Endothelial cell of umbilical vein (primary cell): ENCODE data around the gene JUP. TPM values are rescaled to one million over a fixed set of nuclear protein-coding genes. Genes with fewer than 3 reads are reported as not detected.

Source experiments
- BruUV-seq: library from RNA; stranded (reverse); fragments of 400-500 nt; replicated peaks from 2 replicates; lab custom pipeline; 2021; lab: Mats Ljungman, UMichigan
- CTCF ChIA-PET: fragments of 300-600, 350-600 bp; sonication (Branson Sonifier 250); formaldehyde crosslinking; loops from one replicate; lab custom pipeline; 2021; ENCODE audit warnings: antibody characterized with exemption, inconsistent platforms; lab: Charles Lee
- POLR2A ChIA-PET: fragments of 300-600, 350-600 bp; sonication (Branson Sonifier 250); formaldehyde crosslinking; loops from one replicate; lab custom pipeline; 2021; ENCODE audit warnings: antibody characterized with exemption, inconsistent platforms; lab: Charles Lee
- DNase-seq: peaks from one replicate; pipeline ENCODE4 v3.0.0-alpha.2; 2011; ENCODE audit warnings: low read depth, low spot score
- FAIRE-seq: peaks from 2 replicates; lab custom pipeline; 2011; peaks lifted over from hg19 to GRCh38; lab: Jason Lieb, UNC
- H2AFZ ChIP-seq: 2 replicates; pipeline ENCODE4 v1.6.0; 2012; ENCODE audit warnings: low read depth, low read length, control low read depth, inconsistent platforms
- H3K27ac ChIP-seq: 2 replicates; pipeline ENCODE4 v1.5.1; 2011; ENCODE audit warnings: low read depth, mild to moderate bottlenecking, control low read depth, low read length, moderate library complexity; ENCODE audit not compliant: insufficient read depth
- H3K27me3 ChIP-seq, 2 experiments: 2 replicates each; pipeline versions ENCODE4 v1.6.0 to v1.6.1; 2011; ENCODE audit warnings: low read length in 2 of 2, mixed read lengths in 1 of 2; ENCODE audit not compliant: control insufficient read depth in 2 of 2, insufficient read depth in 2 of 2
- H3K36me3 ChIP-seq, 2 experiments: 2 replicates in 1 of 2; 3 replicates in 1 of 2; pipeline ENCODE4 v1.5.1; 2011; ENCODE audit warnings: low read length in 2 of 2, mild to moderate bottlenecking in 1 of 2, moderate library complexity in 1 of 2; ENCODE audit not compliant: control insufficient read depth in 2 of 2, insufficient read depth in 2 of 2; ENCODE audit errors: extremely low read depth in 1 of 2
- H3K4me1 ChIP-seq: 3 replicates; pipeline ENCODE4 v1.5.1; 2011; ENCODE audit warnings: mild to moderate bottlenecking, low read length; ENCODE audit not compliant: control insufficient read depth, insufficient read depth; ENCODE audit errors: extremely low read depth
- H3K4me2 ChIP-seq: 2 replicates; pipeline ENCODE4 v1.6.1; 2011; ENCODE audit warnings: low read length, control low read depth, mixed read lengths; ENCODE audit not compliant: insufficient read depth
- H3K4me3 ChIP-seq, 3 experiments: fragments of 200-600 bp in 1 of 3; sonication (generic), shearing (Covaris generic) in 1 of 3; replicated peaks in 1 of 3; 2 replicates each; pipeline ENCODE4 v1.5.1; 2011 to 2016; ENCODE audit warnings: control low read depth in 3 of 3, low read length in 3 of 3, mild to moderate bottlenecking in 2 of 3, inconsistent platforms in 1 of 3, low read depth in 1 of 3, moderate library complexity in 1 of 3; ENCODE audit not compliant: insufficient read depth in 1 of 3
- H3K79me2 ChIP-seq: 2 replicates; pipeline ENCODE4 v1.6.0; 2012; ENCODE audit warnings: low read length, inconsistent platforms; ENCODE audit not compliant: control insufficient read depth, insufficient read depth
- H3K9ac ChIP-seq: replicated peaks from 2 replicates; pipeline ENCODE3; 2011; ENCODE audit warnings: low read length, control low read depth; ENCODE audit not compliant: insufficient read depth; ENCODE audit errors: extremely low read depth
- H3K9me1 ChIP-seq: replicated peaks from 3 replicates; pipeline ENCODE4 v1.6.0; 2011; ENCODE audit warnings: mild to moderate bottlenecking, low read length; ENCODE audit not compliant: control insufficient read depth, insufficient read depth; ENCODE audit errors: extremely low read depth
- H3K9me3 ChIP-seq: replicated peaks from 2 replicates; pipeline ENCODE4 v1.5.1; 2012; ENCODE audit warnings: low read length, inconsistent platforms; ENCODE audit not compliant: control insufficient read depth, insufficient read depth
- H4K20me1 ChIP-seq: replicated peaks from 2 replicates; pipeline ENCODE3; 2011; ENCODE audit warnings: mild to moderate bottlenecking, low read length; ENCODE audit not compliant: control insufficient read depth, insufficient read depth; ENCODE audit errors: extremely low read depth
- EZH2 ChIP-seq: IDR thresholded peaks from 2 replicates; pipeline ENCODE4 v1.6.1; 2012; ENCODE audit warnings: borderline replicate concordance, low read depth, mild to moderate bottlenecking, moderate library complexity, low read length, inconsistent platforms; ENCODE audit not compliant: severe bottlenecking
- FOS ChIP-seq: IDR thresholded peaks from 2 replicates; pipeline ENCODE4 v1.6.1; 2011; ENCODE audit warnings: mild to moderate bottlenecking, low read length, moderate library complexity, borderline replicate concordance; ENCODE audit not compliant: insufficient read depth
- GATA2 ChIP-seq: IDR thresholded peaks from 2 replicates; pipeline ENCODE4 v1.7.0; 2011; ENCODE audit warnings: low read depth, mild to moderate bottlenecking, moderate library complexity, mixed read lengths, low read length; ENCODE audit not compliant: insufficient read length, insufficient read depth
- JUN ChIP-seq: IDR thresholded peaks from 2 replicates; pipeline ENCODE4 v1.6.1; 2011; ENCODE audit warnings: borderline replicate concordance, low read depth; ENCODE audit not compliant: insufficient read length, insufficient read depth
- MYC ChIP-seq: IDR thresholded peaks from one replicate; pipeline ENCODE4 v1.6.1; 2011; ENCODE audit warnings: mild to moderate bottlenecking, low read depth, low read length
- POLR2A ChIP-seq: IDR thresholded peaks from 2 replicates; pipeline ENCODE4 v1.6.1; 2012; ENCODE audit warnings: low read depth, mild to moderate bottlenecking, control low read depth, low read length
- POLR2AphosphoS5 ChIP-seq: IDR thresholded peaks from 2 replicates; pipeline ENCODE4 v1.6.1; 2012; ENCODE audit warnings: low read depth, mild to moderate bottlenecking, control low read depth, low read length, moderate library complexity; ENCODE audit not compliant: insufficient read depth
- dilution Hi-C: fragments of 300-500 bp; cut with MboI; formaldehyde crosslinking; loops from one replicate; pipeline ENCODE4 v1.15.0; 2019; ENCODE audit warnings: low sequenced_read_pairs; ENCODE audit not compliant: extremely low pct_ligation_motif_present
- intact Hi-C: fragments of 100-400 bp; cut with micrococcal nuclease; formaldehyde crosslinking; loops from one replicate; pipeline ENCODE4 v1.10.0; 2022
- polyA plus RNA-seq, 4 experiments: library from polyadenylated mRNA; depleted of rRNA in 3 of 4; stranded (reverse) in 3 of 4; unstranded in 1 of 4; fragments of >200 nt; gene quantifications; 2 replicates each; pipeline versions ENCODE4 v1.2.1 to v1.2.3, GENCODE V29; 2011 to 2012; ENCODE audit warnings: missing spikeins in 1 of 4
- total RNA-seq: library from RNA; stranded (reverse); gene quantifications from 2 replicates; pipeline ENCODE4 v1.2.3, GENCODE V29; 2021
- TF ChIP-seq, protein P1 (sequence below): IDR thresholded peaks from 2 replicates; pipeline ENCODE4 v1.6.1; 2011; ENCODE audit not compliant: insufficient read depth, insufficient read length
- TF ChIP-seq, protein P2 (sequence below), 2 donors: IDR thresholded peaks; 1 replicate in 1 of 2; 2 replicates in 1 of 2; pipeline ENCODE4 v1.5.1; 2011; ENCODE audit warnings: low read length in 2 of 2, mild to moderate bottlenecking in 2 of 2, moderate library complexity in 2 of 2, control low read depth in 1 of 2, inconsistent platforms in 1 of 2, low read depth in 1 of 2; ENCODE audit not compliant: insufficient read depth in 1 of 2; ENCODE audit errors: extremely low read depth in 1 of 2

The JUP gene
- total and polyA plus RNA-seq, 2 donors (not counting 3 experiments of a cell fraction or from before 2014, with no cell fraction given) = 98.0 to 171 TPM

DNA sequence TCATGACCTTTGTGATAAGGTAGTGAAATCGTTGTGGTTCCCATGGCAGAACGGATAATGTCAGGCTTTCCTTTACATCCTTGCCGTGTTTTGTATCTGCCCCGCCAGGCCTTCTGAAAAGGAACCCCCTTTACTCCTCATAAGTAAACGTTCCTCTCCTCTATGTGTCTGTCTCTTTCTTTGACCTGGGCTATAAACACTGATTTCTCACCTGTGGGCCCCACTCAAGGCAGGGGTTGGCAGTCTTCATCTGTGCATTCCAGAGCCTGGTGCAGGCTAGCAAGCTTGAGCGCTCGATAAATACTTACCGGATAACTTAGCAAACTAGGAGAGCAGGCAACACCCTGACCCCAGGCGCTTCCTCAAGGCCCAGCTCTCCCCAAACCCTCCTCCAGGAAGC, 44.8 kb downstream of the JUP start:
- no TSS peak for BruUV-seq
- dilution Hi-C loops = loop anchor here (10.0 kb wide), 1 partner anchor 63 kb away; no protein-coding TSS in a partner anchor
- ChIA-PET POLR2A (no interaction called here), CTCF (interaction anchor here (1.8 to 2.8 kb wide), 4 partner anchors 35 to 70 kb away, joined by 5 to 13 read pairs (median 11); partner anchors contain the start of genes JUP and P3H4)
- Histone ChIP-seq H3K9me3 (no peaks in the 10 kb centered on the region), H2AFZ (no peak overlapping the region), H4K20me1 (no peaks in the 10 kb centered on the region), H3K79me2 (no peaks in the 10 kb centered on the region), H3K36me3 (no peaks in the 10 kb centered on the region), H3K27me3 (peaks cover 2 to 5% of the 10 kb centered on the region in 2 experiments), H3K4me1 (no peaks in the 10 kb centered on the region), H3K9ac (no peak overlapping the region), H3K27ac (no peak overlapping the region), H3K4me2 (no peak overlapping the region), H3K4me3 (no peak overlapping the region), H3K9me1 (no peaks in the 10 kb centered on the region)
- TF ChIP-seq FOS = no peak
- TF ChIP-seq GATA2 = no peak
- no peak for TF ChIP-seq POLR2AphosphoS5
- TF ChIP-seq EZH2 = no peak
- TF ChIP-seq MYC = no peak
- no peak for TF ChIP-seq JUN
- TF ChIP-seq, protein P1, sequence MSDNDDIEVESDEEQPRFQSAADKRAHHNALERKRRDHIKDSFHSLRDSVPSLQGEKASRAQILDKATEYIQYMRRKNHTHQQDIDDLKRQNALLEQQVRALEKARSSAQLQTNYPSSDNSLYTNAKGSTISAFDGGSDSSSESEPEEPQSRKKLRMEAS = no peak
- TF ChIP-seq, protein P2, sequence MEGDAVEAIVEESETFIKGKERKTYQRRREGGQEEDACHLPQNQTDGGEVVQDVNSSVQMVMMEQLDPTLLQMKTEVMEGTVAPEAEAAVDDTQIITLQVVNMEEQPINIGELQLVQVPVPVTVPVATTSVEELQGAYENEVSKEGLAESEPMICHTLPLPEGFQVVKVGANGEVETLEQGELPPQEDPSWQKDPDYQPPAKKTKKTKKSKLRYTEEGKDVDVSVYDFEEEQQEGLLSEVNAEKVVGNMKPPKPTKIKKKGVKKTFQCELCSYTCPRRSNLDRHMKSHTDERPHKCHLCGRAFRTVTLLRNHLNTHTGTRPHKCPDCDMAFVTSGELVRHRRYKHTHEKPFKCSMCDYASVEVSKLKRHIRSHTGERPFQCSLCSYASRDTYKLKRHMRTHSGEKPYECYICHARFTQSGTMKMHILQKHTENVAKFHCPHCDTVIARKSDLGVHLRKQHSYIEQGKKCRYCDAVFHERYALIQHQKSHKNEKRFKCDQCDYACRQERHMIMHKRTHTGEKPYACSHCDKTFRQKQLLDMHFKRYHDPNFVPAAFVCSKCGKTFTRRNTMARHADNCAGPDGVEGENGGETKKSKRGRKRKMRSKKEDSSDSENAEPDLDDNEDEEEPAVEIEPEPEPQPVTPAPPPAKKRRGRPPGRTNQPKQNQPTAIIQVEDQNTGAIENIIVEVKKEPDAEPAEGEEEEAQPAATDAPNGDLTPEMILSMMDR (IDR thresholded peaks at IDR 0.05; ENCODE audit: extremely low read depth in 1 of 2, insufficient read depth in 1 of 2, low read depth in 1 of 2, low read length in 2 of 2) = no peak
- TF ChIP-seq POLR2A = no peak
- intact Hi-C loops = no loop called here
- no peak for DNase-seq
- FAIRE-seq = no peak
